CD4-positive, alpha-beta T cell (primary cell): ENCODE results near the gene DCAF15. TPM values are rescaled to one million over a fixed set of nuclear protein-coding genes. Genes with fewer than 3 reads are reported as not detected.

Source experiments
- ATAC-seq: fragments of 200-7000 bp; cut with Tn5 transposase; one replicate; pipeline ENCODE4 v1.10.0; 2022; ENCODE audit warnings: mild to moderate bottlenecking; ENCODE audit not compliant: poor library complexity
- CTCF ChIA-PET: fragments of 350-600 bp; sonication (Branson Sonifier 250); formaldehyde crosslinking; loops from one replicate; lab custom pipeline; 2021; ENCODE audit warnings: antibody characterized with exemption, inconsistent platforms; lab: Charles Lee
- POLR2A ChIA-PET: fragments of 350-600 bp; sonication (Branson Sonifier 250); formaldehyde crosslinking; loops from one replicate; lab custom pipeline; 2021; ENCODE audit warnings: antibody characterized with exemption, inconsistent platforms; lab: Charles Lee
- DNase-seq, 14 experiments: peaks; one replicate each; pipeline ENCODE4 v3.0.0-alpha.2; 2013 to 2020; ENCODE audit warnings: mixed read lengths in 2 of 14
- H3K27ac ChIP-seq, 2 donors: one replicate each; pipeline versions ENCODE4 v1.5.1 to v1.7.0; 2013; ENCODE audit warnings: low read length in 2 of 2, low read depth in 1 of 2, mild to moderate bottlenecking in 1 of 2
- H3K27me3 ChIP-seq, 2 experiments: 1 replicate in 1 of 2; 2 replicates in 1 of 2; pipeline versions ENCODE4 v1.6.1 to v1.7.0; 2013; ENCODE audit warnings: low read length in 2 of 2, control low read depth in 1 of 2, mild to moderate bottlenecking in 1 of 2, moderate library complexity in 1 of 2; ENCODE audit not compliant: insufficient read depth in 2 of 2, control insufficient read depth in 1 of 2
- H3K36me3 ChIP-seq: one replicate; pipeline ENCODE4 v1.6.1; 2013; ENCODE audit warnings: low read length, control low read depth; ENCODE audit not compliant: insufficient read depth
- H3K4me1 ChIP-seq: one replicate; pipeline ENCODE4 v1.6.1; 2013; ENCODE audit warnings: low read length, control low read depth; ENCODE audit not compliant: insufficient read depth
- H3K4me3 ChIP-seq: one replicate; pipeline ENCODE4 v1.5.1; 2013; ENCODE audit warnings: mild to moderate bottlenecking, low read length, moderate library complexity
- H3K9me3 ChIP-seq, 2 experiments: 1 replicate in 1 of 2; 2 replicates in 1 of 2; pipeline versions ENCODE4 v1.6.1 to v1.7.0; 2013; ENCODE audit warnings: low read length in 2 of 2, mild to moderate bottlenecking in 2 of 2, control low read depth in 1 of 2, moderate library complexity in 1 of 2; ENCODE audit not compliant: control insufficient read depth in 1 of 2, insufficient read depth in 1 of 2
- H3K27ac Mint-ChIP-seq: one replicate; pipeline ENCODE4 v1.8.0; 2020; ENCODE audit warnings: mixed read lengths
- H3K27me3 Mint-ChIP-seq: one replicate; pipeline ENCODE4 v1.8.0; 2021; ENCODE audit warnings: mixed read lengths
- H3K36me3 Mint-ChIP-seq: one replicate; pipeline ENCODE4 v1.8.0; 2021; ENCODE audit warnings: low read depth, mixed read lengths
- H3K4me1 Mint-ChIP-seq: one replicate; pipeline ENCODE4 v1.8.0; 2021; ENCODE audit warnings: low read depth, mixed read lengths
- H3K4me3 Mint-ChIP-seq: one replicate; pipeline ENCODE4 v1.8.0; 2020; ENCODE audit warnings: mild to moderate bottlenecking, mixed read lengths
- H3K9me3 Mint-ChIP-seq: one replicate; pipeline ENCODE4 v1.8.0; 2020; ENCODE audit warnings: mixed read lengths
- CTCF ChIP-seq: fragments of 200-600 bp; IDR thresholded peaks from one replicate; pipeline ENCODE4 v1.8.0; 2022; ENCODE audit warnings: antibody characterized with exemption, mild to moderate bottlenecking
- intact Hi-C, 2 experiments: fragments of 100-400 bp; cut with DNase I in 1 of 2; cut with micrococcal nuclease in 1 of 2; formaldehyde crosslinking; loops; one replicate each; pipeline versions ENCODE4 v1.15.1 to v1.9.0; 2023 to 2025; cut with DNase I, micrococcal nuclease
- polyA plus RNA-seq, 2 donors: library from polyadenylated mRNA; unstranded; fragments of 120-200 nt; gene quantifications; one replicate each; pipeline ENCODE4 v1.2.1, GENCODE V29; 2013
- total RNA-seq, 174 experiments: library from RNA in 2 of 174; stranded (reverse) in 2 of 174; gene quantifications; one replicate each; pipeline ENCODE4 v1.2.3 and lab custom pipeline; 2021 to 2026

DCAF15 gene
- total RNA-seq (10 to 100 TPM; 84.9 to 85.0 TPM), total RNA-seq (lab: John Stamatoyannopoulos, UW) (23.7 to 130 (median 72.2) reads per million in 172 experiments)
- 51.3 TPM for polyA plus RNA-seq (2013, experiment 1 of 2)
- polyA plus RNA-seq (2013, experiment 2 of 2): 55.8 TPM

- H3K27ac ChIP-seq: peak within 1 kb of the TSS; percentile 69 to 71
- intact Hi-C loops: loop anchor here (1.0 to 5.0 kb wide), 8 partner anchors 34 to 128 kb away; partner anchors contain the start of genes RFX1 (in 2 of the 2), BRME1 (in 1 of the 2), CC2D1A (in 1 of the 2) and IL27RA (in 1 of the 2)
- DNase-seq (peak; percentile 96 to 100 (median 98)), ATAC-seq (peak; percentile 97)
- H3K4me3 Mint-ChIP-seq: peak within 1 kb of the TSS; percentile 100
- H3K4me1 Mint-ChIP-seq: peaks cover 13% of the 10 kb centered on the region
- H3K36me3 ChIP-seq: peaks cover 30% of the 10 kb centered on the region
- H3K27me3 ChIP-seq: no peaks in the 10 kb centered on the region
- ChIA-PET POLR2A (interaction anchor here (0.6 to 4.9 kb wide), 18 partner anchors 8 to 1942 kb away, joined by 3 to 74 read pairs (median 3); partner anchors contain the start of genes ASF1B, IL27RA and RFX1), CTCF (interaction anchor here (0.9 to 1.7 kb wide), 5 partner anchors 54 to 107 kb away, joined by 3 to 5 read pairs (median 4); partner anchors contain the start of genes IL27RA and RFX1)
- H3K4me1 ChIP-seq: peaks cover 30% of the 10 kb centered on the region
- H3K27me3 Mint-ChIP-seq: no peaks in the 10 kb centered on the region
- H3K36me3 Mint-ChIP-seq: peaks cover 25% of the 10 kb centered on the region
- peak within 1 kb of the TSS; percentile 97 for H3K27ac Mint-ChIP-seq
- peak within 1 kb of the TSS; percentile 82 for H3K4me3 ChIP-seq
- no peak for TF ChIP-seq CTCF
- H3K9me3 Mint-ChIP-seq: no peaks in the 10 kb centered on the region
- H3K9me3 ChIP-seq: no peaks in the 10 kb centered on the region
Observed at GRCh38 chr19:13952154-13952930, at the start of gene DCAF15. Gene DCAF15, plus strand, starts transcription at chr19:13952509. Its CDS starts 4 bp downstream, at chr19:13952513.

- ChIA-PET POLR2A (interaction anchor here (0.6 to 1.1 kb wide), 3 partner anchors 128 to 177 kb away, joined by 3 read pairs; partner anchors contain the start of gene IL27RA), CTCF (interaction anchor here (0.7 to 1.1 kb wide), 4 partner anchors 23 to 171 kb away, joined by 3 read pairs; no protein-coding TSS in a partner anchor)
- no peak overlapping the region for H3K27ac Mint-ChIP-seq
- intact Hi-C loops: no loop called here
- H3K27ac ChIP-seq: no peak overlapping the region
- H3K9me3 ChIP-seq: no peaks in the 10 kb centered on the region
- peaks cover 13% of the 10 kb centered on the region for H3K4me1 Mint-ChIP-seq
- ATAC-seq (no peak), DNase-seq (peak in 6 of 14 experiments; percentile 19 to 60 (median 52))
- no peaks in the 10 kb centered on the region for H3K9me3 Mint-ChIP-seq
- H3K27me3 ChIP-seq: no peaks in the 10 kb centered on the region
- no peak overlapping the region for H3K4me3 ChIP-seq
- peaks cover 24% of the 10 kb centered on the region for H3K4me1 ChIP-seq
- H3K36me3 Mint-ChIP-seq: no peaks in the 10 kb centered on the region
- TF ChIP-seq CTCF: no peak
- H3K27me3 Mint-ChIP-seq: no peaks in the 10 kb centered on the region
- peak overlapping the region; percentile 65 for H3K4me3 Mint-ChIP-seq
- no peaks in the 10 kb centered on the region for H3K36me3 ChIP-seq
Observed at GRCh38 chr19:13902993-13903555, 49.2 kb upstream of the DCAF15 start.
